RCC 7860 (cell line): ENCODE results near the gene ZDHHC1.

ENCODE experiments used
- DNase-seq: peaks from one replicate; pipeline ENCODE4 v3.0.0-alpha.2; 2015; ENCODE audit warnings: low spot score
- FAIRE-seq: peaks from 2 replicates; lab custom pipeline; 2012; peaks lifted over from hg19 to GRCh38; lab: Jason Lieb, UNC

Gene ZDHHC1

DNA sequence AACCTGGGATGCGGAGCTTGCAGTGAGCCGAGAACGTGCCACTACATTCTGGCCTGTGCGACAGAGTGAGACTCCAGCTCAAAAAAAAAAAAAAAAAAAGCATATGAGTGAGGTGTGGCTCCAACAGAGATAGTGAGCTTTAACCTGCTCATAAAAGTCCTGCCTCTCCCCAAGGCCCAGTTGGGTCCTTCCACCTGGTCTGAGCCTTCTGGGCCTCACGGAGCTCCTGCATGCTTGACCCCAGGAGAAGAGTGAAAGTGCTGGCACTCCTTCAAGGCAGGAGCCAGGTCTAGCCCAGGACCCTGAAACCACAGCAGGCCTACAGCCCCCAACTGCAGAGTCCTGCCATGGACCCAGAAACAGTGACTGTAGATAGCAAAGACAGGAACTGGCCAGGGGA lies 32.3 kb upstream of the ZDHHC1 start:
- DNase-seq, result no peak
- no peak for FAIRE-seq

DNA sequence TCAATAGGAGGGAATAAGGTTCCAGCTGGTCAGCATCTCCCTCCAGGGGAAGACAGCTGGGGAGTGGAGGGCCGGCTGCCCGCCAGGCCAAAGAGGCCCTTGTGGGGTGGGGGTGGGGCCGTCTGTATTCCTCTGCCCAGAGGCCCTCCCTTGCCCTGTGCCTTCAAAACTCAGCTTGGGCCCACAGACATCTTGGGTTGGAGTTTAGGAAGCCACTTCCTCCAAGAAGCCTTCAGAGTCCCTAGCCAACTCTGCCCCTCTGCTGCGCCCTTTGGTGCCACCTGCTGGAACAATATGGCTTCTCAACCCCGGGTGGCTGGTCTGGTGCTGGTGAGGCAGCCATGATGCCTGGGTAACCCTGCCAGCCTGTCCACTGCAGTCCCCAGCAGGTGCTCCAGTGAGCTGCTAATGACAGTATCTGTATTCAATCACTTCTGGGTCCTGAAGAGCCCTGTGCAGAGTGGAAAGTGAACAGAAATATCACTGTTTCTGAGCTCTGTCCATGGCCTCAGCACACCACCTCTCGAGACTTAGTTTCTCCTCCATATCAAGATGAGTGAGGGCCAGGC lies 31.3 kb upstream of the ZDHHC1 start:
- DNase-seq (peak; percentile 13), FAIRE-seq (no peak)

DNA sequence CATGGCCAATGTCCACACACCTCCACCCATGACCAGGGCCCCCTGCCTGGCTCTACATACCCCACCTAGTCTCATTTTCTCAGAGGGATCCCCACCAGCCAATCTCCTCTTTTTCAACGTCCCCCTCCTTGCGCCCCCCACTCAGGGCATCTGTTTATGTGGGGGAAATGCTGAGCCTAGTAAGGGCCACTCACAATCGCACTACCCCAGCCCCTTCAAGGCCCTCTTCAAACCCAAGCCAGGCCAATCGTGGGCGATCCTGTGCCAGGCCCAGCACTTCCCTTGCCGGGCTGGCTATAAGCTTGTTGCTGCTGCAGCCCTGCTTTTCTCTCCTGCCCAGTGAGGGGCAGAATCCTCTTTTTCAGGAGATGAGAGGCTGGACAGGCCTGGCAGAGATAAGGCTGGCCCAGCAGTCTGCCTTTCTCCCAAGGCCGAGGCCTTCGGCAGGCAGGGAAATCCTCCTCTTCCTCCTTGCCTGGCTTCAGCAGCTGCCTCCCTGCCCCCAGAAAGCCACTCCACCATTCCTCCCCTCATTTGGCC lies 30.8 kb upstream of the ZDHHC1 start:
- DNase-seq (no peak), FAIRE-seq (no peak)

DNA sequence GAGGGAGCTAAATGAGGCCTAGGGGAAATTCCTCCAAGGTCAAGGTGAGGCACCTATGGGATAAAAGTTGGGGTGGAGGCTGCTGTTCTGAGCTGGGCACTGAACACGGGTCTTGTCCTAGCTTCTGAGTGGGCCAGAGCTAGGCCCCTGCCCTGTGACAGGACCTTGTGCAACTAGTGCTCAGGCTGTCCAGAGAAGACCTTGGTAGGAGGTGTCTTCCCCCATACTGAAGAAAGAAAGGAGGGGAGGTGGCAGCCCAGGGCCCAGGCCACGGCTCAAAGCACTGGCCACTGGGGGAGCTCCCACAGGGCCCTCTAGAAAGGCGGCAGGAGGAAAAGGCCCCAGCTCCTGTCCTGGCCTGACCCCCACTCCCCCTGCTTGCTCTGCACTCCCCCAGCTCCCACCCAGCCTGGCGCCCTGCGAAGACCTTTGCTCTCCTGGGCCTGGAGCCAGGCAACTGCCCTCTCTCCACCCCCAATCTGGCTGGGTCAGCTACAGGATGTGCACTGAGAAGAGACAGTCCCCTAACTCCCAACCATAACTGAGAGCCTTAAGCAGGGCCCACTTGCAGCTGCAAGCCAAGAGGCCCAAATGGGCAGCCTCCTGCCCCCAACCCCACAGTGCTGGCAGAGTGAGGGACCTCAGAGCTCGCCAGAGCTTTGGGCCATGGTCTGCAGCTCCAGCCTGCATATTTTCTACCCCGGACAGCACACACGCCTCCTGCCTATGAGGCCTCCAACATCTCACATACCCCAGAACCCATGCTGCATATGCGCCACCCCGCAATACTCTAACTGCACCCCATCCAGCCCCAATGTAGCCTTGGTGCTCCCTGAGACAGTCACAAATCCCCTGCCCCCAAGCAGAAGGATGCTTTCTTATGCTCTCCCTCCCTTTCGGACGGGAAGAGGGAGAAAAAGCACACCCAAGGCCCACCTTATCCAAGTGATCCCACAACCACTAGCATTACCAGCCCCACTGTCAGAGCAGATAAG lies 29.9 kb upstream of the ZDHHC1 start:
- FAIRE-seq, result no peak
- DNase-seq, result no peak

DNA sequence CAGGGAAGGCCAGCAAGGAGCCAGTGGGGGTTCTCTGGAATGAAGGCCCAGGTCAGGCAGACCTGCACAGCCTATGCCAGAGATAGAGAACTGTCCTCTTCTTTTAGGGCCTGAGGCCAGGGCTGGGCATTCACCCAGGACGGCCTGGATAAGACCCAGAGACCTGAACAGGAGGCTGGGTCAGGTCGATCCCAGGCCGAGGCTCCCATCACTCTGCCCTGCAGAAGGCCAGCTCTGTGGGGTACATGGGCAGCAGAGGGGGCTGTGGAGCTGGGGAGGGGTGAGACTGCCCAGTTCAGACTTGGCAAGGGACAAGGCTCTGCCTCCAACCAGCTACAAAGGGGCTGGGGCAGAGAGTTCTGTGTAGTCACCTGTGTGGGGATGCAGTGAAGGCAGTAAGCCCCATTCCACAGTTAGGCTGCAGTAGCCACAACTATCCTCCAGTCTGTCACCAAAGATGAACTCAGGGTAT lies 29.2 kb upstream of the ZDHHC1 start:
- FAIRE-seq (no peak), DNase-seq (no peak)

DNA sequence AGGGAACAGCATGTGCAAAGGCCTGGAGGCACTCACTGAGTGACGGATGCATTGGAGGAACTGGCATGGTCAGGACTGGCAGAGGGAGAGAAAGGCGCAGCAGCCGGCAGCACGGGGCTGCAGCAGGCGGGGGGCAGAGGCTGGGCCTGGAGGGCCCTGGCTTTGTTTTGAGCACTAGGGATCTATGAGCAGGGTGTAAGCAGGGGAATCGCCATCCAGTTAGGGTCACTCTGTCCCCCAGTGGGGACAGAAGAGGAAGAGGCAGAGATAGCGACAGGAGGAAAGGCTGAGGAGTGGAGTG lies 28.8 kb upstream of the ZDHHC1 start:
- FAIRE-seq (no peak), DNase-seq (no peak)

DNA sequence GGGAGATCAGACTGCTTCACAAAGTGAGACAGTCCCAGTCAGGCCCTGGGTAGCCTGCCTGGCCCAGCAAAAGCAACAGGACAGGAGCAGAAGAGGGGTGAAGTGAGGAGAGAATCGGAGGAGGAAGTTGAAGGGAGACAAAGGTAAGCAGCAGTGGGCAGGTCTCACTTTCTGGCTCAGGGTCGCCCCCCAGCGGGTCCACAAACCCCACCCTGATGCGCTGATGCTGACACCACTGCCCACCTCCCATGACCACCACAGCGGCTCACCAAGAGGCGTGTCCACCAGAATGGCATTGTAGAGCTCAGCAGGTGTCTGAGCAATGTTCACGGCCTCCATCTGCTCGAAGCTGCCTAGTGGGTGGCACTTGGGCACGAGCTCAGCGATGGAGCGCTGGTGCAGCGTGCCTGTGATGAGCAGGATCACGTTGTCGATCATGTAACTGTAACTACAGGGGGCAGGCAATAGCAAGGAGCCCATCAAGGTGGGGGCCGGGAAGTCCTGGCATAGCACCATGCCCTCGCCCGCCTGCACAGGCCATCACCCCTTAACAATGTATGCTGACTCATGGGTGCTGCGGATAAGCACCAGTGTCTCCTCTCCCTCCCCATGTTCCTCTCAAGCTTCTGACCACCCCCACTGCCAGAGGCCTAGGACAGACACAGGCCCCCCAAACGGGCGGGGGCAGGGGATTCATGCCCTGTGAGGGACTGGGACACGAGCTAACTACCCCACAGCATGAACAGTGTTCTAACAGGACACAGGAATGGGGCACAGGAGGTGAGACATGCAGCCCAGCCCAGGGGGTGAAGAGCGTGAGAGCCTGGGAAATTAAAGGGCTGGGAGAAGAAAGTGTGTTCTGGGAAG lies 28.2 kb upstream of the ZDHHC1 start:
- no peak for FAIRE-seq
- DNase-seq, result no peak

DNA sequence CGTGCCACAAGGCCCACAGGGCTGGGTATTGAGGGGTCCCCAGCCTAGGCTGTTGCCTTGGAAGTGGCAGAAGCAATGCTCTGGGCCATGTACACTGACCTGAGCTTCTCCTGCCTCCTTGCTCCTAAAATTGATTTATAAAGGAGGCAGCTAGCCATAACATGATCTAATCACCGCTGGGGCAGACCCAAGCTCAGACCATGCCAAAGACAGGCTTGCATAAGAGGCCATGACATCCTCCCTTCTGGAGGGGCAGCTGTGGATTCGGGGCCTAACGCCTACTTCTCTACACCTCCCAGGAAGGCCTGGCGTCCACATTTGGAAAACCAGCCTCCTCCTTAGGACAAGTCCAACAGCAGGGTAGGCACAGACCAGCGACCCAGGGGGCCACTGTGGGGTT lies 27.0 kb upstream of the ZDHHC1 start:
- DNase-seq, result no peak
- no peak for FAIRE-seq

DNA sequence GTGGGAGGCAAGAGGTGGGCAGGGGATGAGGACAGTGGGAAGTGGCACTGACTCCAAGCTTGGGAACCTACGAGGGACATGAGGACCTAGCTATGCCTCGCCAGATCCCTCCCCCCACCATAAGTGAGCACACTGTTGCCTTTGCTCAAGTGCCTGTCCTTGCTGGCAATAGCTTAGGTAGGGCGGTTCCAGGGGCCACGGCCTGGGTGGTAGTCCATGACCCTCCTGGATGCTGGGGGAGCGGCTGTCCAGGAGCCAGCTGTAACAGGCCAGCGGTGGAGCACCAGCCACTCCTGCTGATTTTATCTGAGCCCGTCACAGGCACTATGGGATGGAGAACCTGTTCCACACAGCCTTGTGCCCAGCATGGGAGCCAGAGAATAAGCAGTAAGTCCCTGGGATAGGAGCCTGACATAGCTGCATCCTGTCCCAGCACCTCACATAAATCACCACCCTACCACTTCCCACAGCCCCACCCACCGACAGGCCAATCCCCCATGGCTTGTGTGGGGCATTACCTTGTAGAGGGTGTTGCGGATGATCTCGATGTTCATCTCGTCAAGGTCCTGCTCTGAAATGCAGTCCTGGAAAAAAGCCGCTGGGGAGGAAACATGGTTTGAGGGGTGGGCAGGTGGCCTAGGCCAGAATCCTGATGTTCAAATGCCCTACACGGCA lies 26.4 kb upstream of the ZDHHC1 start:
- DNase-seq, result no peak
- no peak for FAIRE-seq

DNA sequence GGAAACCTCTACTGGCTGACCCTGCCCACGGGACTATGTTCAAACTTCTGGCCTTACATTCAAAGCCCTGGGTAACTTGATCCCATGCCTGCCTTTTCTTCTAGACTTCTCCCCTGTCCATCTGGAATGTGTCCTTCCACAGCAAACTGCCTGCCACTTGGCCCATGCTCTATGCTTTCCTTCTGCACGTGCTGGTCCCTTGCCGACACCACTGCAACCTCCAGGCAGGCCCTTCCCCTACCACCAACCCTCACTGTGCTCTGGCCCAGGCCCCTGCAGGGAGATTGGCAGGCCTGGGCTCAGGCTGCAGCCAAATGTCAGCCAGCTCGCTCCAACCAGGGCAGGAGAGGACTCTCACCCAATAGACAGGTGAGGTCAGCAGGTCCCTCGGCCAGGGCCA lies 25.6 kb upstream of the ZDHHC1 start:
- DNase-seq (no peak), FAIRE-seq (no peak)

DNA sequence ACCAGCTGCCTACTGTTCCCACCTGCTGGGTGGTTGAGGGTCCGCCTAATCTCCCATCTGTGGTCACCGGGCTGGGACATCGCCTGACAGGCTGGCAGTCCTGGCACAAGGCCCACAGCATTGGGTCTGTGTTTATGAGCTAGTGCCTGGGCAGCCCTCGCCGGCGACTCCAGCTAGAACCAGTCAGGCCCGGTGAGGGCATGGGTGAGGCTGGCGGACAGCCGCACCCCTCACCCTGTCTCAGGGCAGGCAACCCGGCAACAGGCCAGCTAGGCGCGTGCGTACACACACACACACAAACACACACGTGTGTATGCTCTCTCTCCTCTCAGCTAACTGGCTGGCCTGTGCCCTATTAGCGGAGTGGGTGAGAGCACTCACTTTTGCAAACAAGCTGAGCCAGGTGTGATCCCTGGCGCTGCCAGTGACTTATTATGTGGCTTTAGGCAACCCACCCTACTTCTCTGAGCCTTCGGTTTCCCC lies 25.0 kb upstream of the ZDHHC1 start:
- no peak for FAIRE-seq
- no peak for DNase-seq

DNA sequence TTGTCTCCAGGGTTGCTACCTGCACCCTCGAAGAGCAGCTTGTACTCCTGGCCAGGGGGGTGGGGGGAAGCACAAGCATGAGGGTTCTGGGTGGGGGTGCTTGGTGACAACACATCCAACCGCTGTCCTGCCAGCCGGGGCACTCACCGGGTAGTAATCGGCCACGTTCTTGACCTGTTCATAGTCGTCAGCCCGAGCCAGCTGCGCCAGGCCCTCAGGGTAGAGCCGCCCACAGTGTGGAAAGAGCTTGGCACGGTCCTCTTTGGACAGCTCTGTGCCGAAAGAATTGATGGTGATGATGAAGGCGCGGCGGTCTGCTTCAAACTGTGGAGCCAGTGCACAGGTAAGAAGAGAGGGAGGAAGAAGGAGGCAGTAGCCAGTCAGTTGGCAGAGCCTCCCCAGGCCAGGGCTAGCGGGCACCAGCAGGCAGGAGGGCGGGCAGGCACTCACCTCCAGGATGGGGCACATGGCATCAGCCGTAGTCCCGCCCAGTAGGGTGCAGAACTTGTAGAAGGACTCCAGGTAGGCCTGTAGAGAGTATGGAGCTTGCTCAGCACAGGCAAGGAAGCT lies 22.6 kb upstream of the ZDHHC1 start:
- DNase-seq (no peak), FAIRE-seq (no peak)

DNA sequence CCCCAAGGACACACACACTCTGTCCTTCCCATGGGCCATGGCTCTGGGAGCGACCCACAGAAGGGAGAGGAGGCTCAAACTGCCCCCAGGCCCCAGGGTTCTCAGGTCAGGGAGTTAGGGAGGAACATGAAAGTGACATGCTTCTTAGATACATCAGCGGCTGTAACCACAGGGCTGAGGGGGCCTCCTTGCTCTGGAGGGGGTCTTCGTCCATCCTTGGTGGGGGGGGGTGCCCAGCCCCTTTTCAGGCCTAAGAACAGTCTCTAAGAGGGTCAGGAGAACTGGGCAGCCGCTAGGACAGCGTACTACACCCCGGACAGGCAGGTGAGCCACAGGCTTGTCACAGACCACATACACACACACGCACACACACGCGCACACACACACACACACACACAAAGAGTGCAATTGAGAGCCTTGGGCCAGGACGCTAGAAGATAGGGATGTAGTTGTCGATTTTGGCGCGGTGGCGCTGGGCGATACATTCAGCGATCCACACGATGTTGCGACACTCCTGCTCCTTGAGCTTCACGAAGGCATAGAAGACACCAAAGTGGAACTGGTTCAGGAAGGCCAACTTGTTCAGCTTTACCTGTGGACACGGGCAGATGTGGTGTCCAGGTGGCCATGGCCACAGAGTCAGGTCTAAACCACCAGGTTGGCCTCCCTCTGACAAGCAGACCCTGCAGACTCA lies 22.0 kb upstream of the ZDHHC1 start:
- DNase-seq (no peak), FAIRE-seq (no peak)

DNA sequence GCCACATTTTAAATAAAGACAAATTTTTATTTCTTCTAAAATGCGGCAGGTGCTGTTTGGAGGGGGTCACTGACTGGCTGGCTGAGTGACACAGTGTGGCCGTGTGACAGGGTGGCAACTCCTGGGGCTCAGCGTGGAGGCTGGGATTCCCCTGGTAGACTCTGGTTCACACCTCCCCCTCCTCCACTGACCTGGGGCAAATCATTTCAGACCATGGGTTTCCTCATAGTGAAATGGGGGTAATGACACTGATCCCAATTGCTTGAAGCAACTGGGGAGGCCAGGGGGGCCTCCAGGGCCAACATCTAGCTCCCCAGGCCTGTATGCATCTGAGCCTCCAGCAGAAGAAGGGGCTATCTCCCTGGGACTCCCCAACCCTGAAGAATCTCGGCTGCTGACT lies 21.2 kb upstream of the ZDHHC1 start:
- no peak for DNase-seq
- no peak for FAIRE-seq

DNA sequence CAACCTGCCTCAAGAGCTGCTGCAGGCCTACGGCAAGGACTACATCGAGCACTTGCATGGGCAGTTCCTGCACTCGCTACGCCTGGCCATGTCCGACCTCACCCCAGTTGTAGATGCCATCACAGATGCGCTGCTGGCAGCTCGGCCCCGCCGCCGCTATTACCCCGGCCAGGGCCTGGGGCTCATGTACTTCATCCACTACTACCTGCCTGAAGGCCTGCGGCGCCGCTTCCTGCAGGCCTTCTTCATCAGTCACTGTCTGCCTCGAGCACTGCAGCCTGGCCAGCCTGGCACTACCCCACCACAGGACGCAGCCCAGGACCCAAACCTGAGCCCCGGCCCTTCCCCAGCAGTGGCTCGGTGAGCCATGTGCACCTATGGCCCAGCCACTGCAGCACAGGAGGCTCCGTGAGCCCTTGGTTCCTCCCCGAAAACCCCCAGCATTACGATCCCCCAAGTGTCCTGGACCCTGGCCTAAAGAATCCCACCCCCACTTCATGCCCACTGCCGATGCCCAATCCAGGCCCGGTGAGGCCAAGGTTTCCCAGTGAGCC lies 20.4 kb upstream of the ZDHHC1 start:
- DNase-seq (no peak), FAIRE-seq (no peak)

DNA sequence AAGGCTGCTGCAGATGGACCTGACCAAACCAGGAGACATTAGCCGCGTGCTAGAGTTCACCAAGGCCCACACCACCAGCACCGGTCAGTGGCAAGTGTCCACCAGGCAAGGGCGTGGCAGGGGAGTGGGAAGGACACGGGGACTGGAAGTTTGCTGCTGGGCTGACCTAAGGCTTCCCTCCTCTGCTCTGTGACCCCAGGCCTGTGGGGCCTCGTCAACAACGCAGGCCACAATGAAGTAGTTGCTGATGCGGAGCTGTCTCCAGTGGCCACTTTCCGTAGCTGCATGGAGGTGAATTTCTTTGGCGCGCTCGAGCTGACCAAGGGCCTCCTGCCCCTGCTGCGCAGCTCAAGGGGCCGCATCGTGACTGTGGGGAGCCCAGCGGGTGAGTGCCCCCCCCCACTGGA lies 19.5 kb upstream of the ZDHHC1 start:
- DNase-seq (no peak), FAIRE-seq (no peak)

DNA sequence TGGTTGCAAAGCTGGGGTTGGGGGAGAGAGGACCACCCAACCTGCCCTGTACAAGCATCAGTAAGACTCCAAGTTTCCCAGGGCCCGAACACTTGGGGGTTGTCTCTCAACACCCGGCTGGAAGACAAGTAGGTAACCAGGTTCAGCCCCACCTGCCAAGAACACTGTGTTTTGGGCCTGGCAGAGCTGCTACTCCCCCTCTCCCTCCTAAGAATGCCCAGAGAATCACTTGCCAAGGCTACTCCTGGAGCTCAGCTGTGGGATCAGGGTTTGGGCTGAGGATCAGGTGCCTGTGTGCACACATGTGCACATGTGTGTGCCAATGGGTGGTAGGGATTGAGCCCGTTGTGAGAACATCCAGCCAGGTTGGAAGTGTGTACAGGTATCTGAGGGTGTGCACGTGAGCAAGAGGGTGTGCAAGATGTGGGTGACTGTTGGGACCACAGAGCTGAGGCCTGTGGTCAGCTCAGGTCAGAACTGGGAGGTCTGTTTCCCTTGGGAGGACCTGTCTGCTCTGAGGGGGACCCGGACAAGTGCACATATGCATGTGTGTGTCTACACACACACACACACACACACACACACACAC lies 16.9 kb upstream of the ZDHHC1 start:
- no peak for FAIRE-seq
- DNase-seq, result no peak

DNA sequence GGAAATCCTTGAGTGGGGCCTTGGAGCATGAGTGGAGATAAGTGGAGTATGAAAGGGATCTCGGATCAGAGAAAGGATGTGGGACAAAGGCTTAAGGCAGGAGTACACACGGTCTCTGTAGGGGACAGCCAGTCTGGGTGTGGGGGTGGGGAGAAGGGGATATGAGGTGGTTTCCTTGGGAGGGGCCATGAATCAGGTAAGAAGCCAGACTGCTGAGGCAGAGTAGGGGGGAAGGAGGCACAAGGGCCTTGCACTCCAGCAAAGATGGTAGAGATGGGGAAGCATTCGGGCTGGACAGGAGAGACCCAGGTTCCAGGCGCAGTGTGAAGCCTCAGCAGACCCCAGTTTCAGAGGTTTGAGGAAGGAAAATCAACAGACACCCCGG lies 16.2 kb upstream of the ZDHHC1 start:
- no peak for FAIRE-seq
- DNase-seq, result no peak
